Activated T-cell treated with anti-CD3 and anti-CD28 coated beads for 1 hour (primary cell): Measurements from ENCODE around the gene NIM1K.
"Not testable (repeated sequence)": the region's sequence is repeated elsewhere in the genome, so short reads cannot be mapped to it uniquely, and the experiment has no call there.

Experiments
- DNase-seq: peaks from one replicate; pipeline ENCODE4 v3.0.0-alpha.2; 2020; ENCODE audit warnings: low read depth

The NIM1K gene

GRCh38 chr5:43191740-43192557 lies at the start of gene NIM1K:
Gene NIM1K, plus strand, starts transcription at chr5:43192225. Its CDS starts 53,551 bp downstream, at chr5:43245776.
- DNase-seq = no peak

GRCh38 chr5:43145071-43145470 lies 47.0 kb upstream of the NIM1K start:
- no peak for DNase-seq

GRCh38 chr5:43146958-43147357 lies 45.1 kb upstream of the NIM1K start:
- DNase-seq = no peak

GRCh38 chr5:43148417-43148816 lies 43.6 kb upstream of the NIM1K start:
- no peak for DNase-seq

GRCh38 chr5:43149231-43149630 lies 42.8 kb upstream of the NIM1K start:
- DNase-seq = no peak

GRCh38 chr5:43150075-43150474 lies 42.0 kb upstream of the NIM1K start:
- DNase-seq = no peak

GRCh38 chr5:43150748-43151147 lies 41.3 kb upstream of the NIM1K start:
- DNase-seq = no peak

GRCh38 chr5:43152946-43153345 lies 39.1 kb upstream of the NIM1K start:
- no peak for DNase-seq

- no peak for DNase-seq
These were observed 37.6 kb upstream of the NIM1K start for GRCh38 chr5:43154469-43154868.

- DNase-seq = no peak
These were observed 36.5 kb upstream of the NIM1K start for GRCh38 chr5:43155394-43156096.

- DNase-seq = no peak
These were observed 35.6 kb upstream of the NIM1K start for GRCh38 chr5:43156388-43156787.

- DNase-seq = no peak
These were observed 35.0 kb upstream of the NIM1K start for GRCh38 chr5:43157068-43157467.

- no peak for DNase-seq
These were observed 30.8 kb upstream of the NIM1K start for GRCh38 chr5:43161244-43161643.

GRCh38 chr5:43164801-43165200 lies 27.2 kb upstream of the NIM1K start:
- DNase-seq = not testable (repeated sequence)

GRCh38 chr5:43165323-43165722 lies 26.7 kb upstream of the NIM1K start:
- no peak for DNase-seq

GRCh38 chr5:43168175-43168574 lies 23.9 kb upstream of the NIM1K start:
- DNase-seq = no peak

- DNase-seq = no peak
These were observed 20.6 kb upstream of the NIM1K start for GRCh38 chr5:43171451-43171850.

GRCh38 chr5:43171926-43172325 lies 20.1 kb upstream of the NIM1K start:
- DNase-seq = no peak

- DNase-seq = no peak
These were observed 19.2 kb upstream of the NIM1K start for GRCh38 chr5:43172779-43173178.

GRCh38 chr5:43174586-43174985 lies 17.4 kb upstream of the NIM1K start:
- no peak for DNase-seq

GRCh38 chr5:43179836-43180235 lies 12.2 kb upstream of the NIM1K start:
- no peak for DNase-seq

GRCh38 chr5:43182421-43182820 lies 9.6 kb upstream of the NIM1K start:
- no peak for DNase-seq

GRCh38 chr5:43183101-43183500 lies 8.9 kb upstream of the NIM1K start:
- not testable (repeated sequence) for DNase-seq
